GM18867 (cell line): ENCODE measurements around the gene DEFB108B.
"Not testable (repeated sequence)": the region's sequence is repeated elsewhere in the genome, so short reads cannot be mapped to it uniquely, and the experiment has no call there.

Experiments used
- ATAC-seq: cut with Tn5 transposase; IDR thresholded peaks from one replicate; pipeline ENCODE4 v1.9.1; 2021; ENCODE audit warnings: mild to moderate bottlenecking, moderate library complexity; ENCODE audit not compliant: unreplicated experiment

The DEFB108B gene

DNA sequence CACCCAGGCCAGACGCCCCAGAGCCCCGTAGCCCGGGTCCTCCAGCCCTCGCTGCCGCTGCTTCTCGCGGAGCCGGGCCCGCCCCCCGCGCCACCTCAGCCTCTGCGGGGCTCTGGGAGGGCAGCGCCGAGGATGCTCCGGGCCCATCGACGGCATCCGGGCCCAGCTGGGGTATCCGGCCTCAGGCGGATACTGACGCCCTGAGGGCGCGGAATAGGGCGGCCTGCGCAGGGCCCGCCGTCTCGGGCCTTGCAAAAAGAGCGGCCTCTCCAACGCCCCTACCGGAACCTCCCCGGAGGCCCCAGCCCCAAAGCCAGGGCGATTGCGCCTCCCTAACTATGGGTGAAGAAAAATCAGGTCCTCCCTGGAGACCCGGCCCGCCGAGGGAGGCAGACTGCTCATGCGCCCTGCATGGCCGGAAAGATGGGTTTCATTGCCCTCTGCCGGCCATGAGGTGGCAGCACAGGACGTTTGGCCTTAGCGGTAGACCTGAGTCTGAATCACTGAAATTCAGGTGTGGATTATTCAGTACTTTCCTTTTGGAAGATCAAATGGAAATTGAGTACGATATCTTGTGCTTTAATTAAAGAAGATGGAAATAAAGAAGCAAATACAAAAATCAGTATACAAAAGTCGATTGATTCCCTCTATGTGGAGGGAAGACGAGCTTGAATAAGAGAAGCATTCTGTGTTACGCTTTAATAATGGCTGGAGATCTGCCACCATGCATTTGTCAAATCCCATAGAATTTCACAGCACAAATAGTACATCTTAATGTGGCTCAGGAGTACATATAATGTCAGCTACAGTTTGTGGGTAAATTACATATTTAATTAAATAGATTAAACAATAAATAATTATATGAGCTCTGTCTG lies 19.3 kb upstream of the DEFB108B start:
- ATAC-seq, result not testable (repeated sequence)

DNA sequence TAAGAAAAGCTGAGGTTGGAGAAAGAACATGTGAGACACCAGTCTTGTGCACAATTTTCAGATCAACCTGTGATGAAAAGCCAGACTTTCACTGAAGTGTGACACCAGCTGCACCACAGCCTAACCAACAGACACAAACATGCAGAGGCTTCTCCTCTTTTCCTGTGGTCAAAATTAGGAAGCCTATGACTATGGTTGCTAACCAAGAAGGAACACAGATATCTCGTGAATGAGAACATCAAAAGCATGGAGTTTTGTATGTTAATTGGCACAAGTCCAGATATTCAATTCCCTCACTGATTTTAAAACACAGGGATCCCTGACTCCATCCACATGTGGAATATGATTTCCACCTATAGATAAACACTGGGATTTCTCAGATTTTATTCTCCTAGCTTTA lies 11.5 kb upstream of the DEFB108B start:
- not testable (repeated sequence) for ATAC-seq

DNA sequence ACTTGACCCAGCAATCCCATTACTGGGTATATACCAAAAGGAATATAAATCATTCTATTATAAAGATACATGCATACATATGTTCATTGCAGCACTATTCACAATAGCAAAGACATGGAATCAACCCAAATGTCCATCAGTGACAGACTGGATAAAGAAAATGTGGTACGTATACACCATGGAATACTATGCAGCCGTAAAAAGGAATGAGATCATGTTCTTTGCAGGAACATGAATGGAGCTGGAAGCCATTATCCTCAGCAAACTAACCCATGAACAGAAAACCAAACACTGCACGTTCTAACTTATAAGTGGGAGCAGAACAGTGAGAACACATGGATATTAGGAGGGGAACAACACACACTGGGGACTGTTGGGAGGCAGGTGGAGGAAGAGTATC lies 3.8 kb upstream of the DEFB108B start:
- not testable (repeated sequence) for ATAC-seq

DNA sequence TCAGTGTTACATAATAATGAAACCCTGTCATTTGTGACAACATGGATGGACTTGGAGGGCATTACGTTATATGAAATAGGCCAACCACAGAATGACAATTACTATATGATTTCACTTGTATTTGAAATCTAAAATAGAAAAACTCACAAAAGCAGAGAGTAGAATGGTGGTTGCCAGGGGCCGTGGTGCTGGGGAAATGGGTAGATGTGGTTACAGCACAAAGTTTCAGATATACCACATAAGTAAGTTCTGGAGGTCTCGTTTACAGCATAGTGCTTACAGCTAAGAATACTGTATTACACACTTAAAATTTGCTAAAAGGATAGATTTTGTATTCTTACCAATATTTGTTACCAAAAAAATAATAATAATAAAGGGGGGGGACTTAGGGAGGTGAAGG lies 3.3 kb upstream of the DEFB108B start:
- not testable (repeated sequence) for ATAC-seq

DNA sequence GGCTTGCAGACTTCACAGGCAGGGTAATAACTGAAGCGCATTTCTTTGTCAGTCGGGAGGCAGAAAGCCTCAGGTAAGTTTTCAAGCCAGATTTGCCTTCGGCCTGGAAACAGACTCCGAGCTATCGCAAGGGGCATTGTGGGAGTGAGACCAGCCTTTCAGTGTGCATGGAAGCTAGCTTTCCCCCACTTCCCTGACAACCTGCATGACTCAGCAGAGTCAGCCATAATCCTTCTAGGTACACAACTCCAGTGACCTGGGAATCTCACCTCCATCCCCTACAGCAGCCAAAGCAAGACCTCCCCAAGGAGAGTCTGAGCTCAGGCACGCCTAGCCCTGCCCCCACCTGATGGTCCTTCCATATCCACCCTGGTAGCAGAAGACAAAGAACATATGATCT lies 9.7 kb downstream of the DEFB108B start:
- ATAC-seq, result not testable (repeated sequence)

DNA sequence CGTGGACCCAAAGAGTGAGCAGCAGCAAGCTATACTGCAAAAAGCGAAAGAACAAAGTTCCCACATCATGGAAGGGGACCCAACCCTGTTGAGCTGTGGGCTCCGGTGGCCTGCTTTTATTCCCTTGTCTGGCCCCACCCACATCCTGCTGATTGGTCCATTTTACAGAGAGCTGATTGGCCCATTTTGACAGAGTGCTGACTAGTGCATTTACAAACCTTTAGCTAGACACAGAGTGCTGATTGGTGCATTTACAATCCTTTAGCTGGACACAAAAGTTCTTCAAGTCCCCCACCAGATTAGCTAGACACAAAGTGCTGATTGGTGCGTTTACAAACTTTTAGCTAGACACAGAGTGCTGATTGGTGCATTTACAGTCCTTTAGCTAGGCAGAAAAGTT lies 10.4 kb downstream of the DEFB108B start:
- not testable (repeated sequence) for ATAC-seq

DNA sequence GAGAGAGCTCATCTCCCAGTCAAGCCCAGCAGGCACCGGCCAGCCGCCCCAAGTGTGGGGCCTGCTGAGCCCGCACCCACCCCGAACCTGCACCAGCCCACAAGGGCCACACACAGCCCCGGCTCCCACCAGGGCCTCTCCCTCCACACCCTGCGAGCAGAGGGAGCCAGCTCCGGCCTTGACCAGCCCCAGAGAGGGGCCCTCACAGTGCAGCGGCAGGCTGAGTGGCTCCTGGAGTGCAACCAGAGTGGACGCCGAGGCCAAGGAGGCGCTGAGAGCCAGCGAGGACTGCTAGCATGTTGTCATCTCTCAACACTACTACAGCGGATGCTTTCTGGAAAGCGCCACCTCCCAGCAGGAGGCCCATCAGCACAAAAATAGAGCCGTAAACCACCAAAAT lies 10.9 kb downstream of the DEFB108B start:
- no peak for ATAC-seq

DNA sequence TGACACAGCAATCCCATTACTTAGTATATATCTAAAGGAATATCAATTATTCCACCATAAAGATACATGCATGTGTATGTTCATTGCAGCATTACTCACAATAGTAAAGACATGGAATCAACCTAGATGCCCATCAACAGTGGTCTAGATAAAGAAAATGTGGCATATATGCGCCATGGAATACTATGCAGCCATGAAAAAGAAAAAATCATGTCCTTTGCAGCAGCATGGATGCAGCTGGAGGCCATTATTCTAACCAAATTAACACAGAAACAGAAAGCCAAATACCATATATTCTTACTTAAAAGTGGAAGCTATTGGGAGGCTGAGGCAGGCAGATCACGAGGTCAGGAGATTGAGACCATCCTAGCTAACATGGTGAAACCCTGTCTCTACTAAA lies 20.9 kb downstream of the DEFB108B start:
- not testable (repeated sequence) for ATAC-seq

DNA sequence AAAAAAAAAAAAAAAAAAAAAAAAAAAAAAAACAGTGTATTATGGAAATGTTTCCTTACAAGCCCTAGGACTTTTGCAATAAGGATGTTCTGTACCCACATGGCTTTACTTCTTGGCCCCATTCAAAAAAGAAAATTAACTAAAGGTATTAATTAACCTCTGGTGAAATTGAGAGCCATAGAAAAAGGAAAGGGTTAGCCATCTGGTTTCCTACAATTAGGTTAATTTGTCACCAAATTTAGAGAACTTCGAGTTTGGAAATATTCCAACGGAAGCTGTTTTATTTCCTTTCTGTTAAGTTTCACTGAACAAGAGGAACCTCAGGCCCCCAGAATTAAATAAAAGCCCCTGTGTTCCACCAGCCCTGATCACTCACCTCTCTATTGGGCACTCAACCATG lies 22.9 kb downstream of the DEFB108B start:
- ATAC-seq, result not testable (repeated sequence)

DNA sequence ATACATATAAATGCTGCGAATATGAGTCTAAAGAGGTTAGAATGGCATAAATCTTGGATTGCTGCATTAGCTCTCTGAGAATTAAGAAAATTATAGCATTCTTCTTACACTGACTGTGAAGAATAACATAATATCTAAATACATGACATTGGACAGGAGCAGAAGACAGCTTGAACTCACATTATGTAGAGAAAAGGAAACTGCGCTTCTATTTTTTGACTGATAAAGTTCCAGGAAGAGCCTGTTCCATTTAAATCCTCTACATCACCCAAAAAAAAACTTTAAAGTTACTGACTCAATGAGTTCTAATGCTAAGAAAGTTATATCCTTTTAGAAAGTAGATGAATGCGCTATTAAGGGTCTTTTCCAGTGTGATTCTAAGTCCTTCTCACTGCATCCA lies 27.8 kb downstream of the DEFB108B start:
- not testable (repeated sequence) for ATAC-seq

DNA sequence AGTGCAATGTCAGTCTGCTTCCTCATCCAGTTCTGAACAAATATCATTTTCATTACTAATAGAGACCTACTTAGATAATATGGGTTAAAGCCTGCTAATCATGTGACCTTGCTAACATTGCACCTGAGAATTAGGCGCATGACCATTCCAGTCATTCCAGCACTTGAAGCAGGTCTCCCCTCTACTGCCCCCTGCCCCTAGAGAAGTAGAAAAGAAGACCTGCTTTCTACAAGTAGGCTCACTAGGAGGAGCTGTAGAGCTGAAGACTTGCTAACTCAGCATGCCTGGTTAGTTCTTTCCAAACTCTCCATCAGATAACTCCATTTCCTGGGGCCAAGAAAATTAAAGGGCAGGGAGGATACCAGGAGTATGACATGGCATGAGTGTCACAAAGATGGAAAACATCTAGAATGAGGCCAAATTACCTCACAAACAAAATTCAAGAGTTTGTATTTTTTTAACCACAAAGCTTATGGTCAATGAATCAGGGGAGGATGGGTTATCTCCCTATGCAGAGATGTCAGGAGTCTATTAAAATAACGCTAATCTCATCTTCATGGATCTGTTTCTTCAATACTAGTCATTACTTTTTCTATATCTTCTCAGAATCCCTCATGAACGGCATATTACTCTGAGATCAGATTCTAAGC lies 31.1 kb downstream of the DEFB108B start:
- ATAC-seq, result not testable (repeated sequence)

DNA sequence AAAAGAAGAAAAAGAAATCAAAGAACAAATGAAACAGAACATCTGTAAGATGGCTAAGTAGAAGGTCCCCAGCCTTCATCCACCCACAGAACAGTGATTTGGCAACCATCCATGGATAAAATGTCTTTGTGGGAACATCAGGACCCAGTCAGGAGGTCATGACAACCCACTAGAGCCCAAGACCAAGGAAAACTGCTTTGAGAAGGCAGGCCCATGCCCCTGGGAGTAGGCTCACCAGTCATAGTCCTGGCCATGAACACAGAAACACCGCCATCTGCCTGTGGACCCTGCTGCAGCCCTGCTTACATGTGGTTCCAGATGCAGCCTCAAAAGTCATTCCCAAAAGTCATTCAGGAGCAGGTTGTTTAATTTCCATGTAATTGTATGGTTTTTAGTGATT lies 34.2 kb downstream of the DEFB108B start:
- not testable (repeated sequence) for ATAC-seq

DNA sequence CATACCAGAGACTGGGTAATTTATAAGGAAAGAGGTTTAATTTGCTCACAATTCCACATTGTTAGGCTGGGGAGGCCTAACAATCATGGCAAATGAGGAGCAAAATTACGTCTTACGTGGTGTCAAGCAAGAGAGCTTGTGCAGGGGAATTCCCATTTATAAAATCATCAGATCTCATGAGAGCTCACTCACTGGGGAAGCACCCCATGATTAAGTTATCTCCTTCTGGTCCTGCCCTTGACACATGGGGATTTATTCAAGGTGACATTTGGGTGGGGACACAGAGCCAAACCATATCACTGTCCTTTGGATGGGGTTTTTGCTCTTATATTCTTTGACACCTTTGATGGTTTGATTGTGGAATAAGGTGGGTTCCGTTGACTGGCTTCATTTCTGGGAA lies 36.9 kb downstream of the DEFB108B start:
- ATAC-seq, result not testable (repeated sequence)

DNA sequence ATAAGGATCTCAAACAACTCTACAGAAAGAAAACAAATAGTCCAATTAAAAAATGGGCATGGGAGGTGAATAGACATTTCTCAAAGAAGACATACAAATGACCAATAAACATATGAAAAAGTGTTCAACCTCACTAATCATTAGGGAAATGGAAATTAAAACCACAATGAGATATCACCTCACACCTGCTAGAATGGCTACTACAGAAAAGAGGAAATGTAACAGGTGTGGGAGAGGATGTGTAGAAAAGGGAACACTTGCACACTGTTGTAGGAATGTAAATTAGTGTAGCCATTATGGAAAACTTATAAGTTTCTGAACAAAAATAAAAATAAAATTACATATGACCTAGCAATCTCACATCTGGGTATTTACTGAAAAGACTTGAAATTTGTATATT lies 37.7 kb downstream of the DEFB108B start:
- not testable (repeated sequence) for ATAC-seq

DNA sequence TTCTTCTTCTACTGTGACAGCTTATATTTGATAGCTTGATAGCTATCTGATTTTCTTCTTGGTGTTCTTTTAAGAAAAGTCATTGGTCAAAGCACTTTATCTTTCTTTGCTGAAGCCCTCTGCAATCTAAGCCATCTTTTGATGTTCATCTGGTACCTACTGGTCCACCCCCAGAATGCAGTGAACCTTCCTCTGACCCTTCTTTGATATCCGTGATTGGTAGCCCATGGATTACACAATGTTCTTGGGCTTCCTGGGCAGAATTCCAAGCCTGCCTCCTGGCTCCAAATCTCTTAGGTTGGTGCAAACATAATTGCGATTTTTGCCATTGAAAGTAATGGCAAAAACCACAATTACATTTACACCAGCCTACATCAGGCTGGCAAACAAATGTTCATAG lies 43.3 kb downstream of the DEFB108B start:
- ATAC-seq, result not testable (repeated sequence)

DNA sequence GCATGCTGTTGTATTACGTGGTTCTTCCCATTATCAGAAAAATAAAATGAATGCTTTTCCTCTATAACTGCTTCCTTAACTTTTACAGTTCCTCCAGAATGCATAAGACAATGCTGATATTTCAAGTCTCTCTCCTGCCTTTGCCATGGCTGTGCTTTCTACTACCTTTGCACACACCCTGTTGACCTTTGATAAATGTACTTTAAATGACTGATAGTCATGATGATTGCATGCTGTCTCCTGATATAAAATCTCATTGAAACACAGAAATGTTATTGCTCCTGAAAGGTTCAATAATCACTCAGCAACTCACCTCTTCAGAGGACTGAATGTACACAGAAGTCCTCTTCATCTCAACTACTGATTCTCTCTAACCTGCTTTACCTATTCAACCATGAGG lies 45.1 kb downstream of the DEFB108B start, which contains the start of gene DEFB131B:
DEFB131B (plus strand) TSS at position 395 of the 400 bp plus-strand sequence; CDS start at position 395, 0 bp downstream.
- ATAC-seq, result not testable (repeated sequence)

DNA sequence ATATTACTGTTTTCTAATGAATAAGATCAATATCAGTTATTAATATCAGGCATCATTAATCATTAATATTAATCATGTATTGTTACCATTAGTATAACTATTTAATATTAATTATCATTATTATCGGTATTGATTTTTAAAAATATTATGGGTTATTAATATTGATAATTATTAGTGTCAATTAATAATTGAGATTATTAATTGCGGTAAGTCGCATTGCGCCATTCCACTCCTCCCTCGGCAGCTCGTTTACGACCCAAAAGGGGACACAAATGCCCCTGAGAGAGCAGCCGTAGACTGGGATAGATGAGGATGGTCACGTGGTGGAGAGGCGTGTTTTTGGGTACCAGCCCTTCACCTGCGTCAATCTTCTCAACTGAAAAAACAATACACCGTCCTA lies 52.8 kb downstream of the DEFB108B start:
- ATAC-seq, result not testable (repeated sequence)
